ENCODE data around the gene SLC22A4.

SLC22A4 gene

GRCh38 chr5:132376694-132377641, 82.8 kb downstream of the SLC22A4 start:
- DNase-seq (ENCODE audit: low spot score), result no peak

- no peak for DNase-seq (ENCODE audit: low spot score)
Observed at GRCh38 chr5:132377738-132378137, 83.5 kb downstream of the SLC22A4 start.

GRCh38 chr5:132378580-132378979, 84.4 kb downstream of the SLC22A4 start:
- DNase-seq (ENCODE audit: low spot score), result no peak

- DNase-seq (ENCODE audit: low spot score), result no peak
Observed at GRCh38 chr5:132380047-132380446, 85.9 kb downstream of the SLC22A4 start.

GRCh38 chr5:132380741-132381140, 86.5 kb downstream of the SLC22A4 start:
- DNase-seq (ENCODE audit: low spot score), result no peak

GRCh38 chr5:132381614-132382013, 87.4 kb downstream of the SLC22A4 start:
- no peak for DNase-seq (ENCODE audit: low spot score)

- no peak for DNase-seq (ENCODE audit: low spot score)
Observed at GRCh38 chr5:132383261-132383660, 89.1 kb downstream of the SLC22A4 start.

- DNase-seq (ENCODE audit: low spot score), result no peak
Observed at GRCh38 chr5:132383984-132384383, 89.8 kb downstream of the SLC22A4 start.

- DNase-seq (ENCODE audit: low spot score), result no peak
Observed at GRCh38 chr5:132384506-132385050, 90.4 kb downstream of the SLC22A4 start.

- DNase-seq (ENCODE audit: low spot score), result peak; percentile 73
Observed at GRCh38 chr5:132385326-132386105, 91.3 kb downstream of the SLC22A4 start.

- peak; percentile 70 for DNase-seq (ENCODE audit: low spot score)
Observed at GRCh38 chr5:132386644-132387286, 92.6 kb downstream of the SLC22A4 start.

- DNase-seq (ENCODE audit: low spot score), result peak; percentile 96
Observed at GRCh38 chr5:132387640-132388117, 93.5 kb downstream of the SLC22A4 start.

GRCh38 chr5:132388244-132389050, 94.3 kb downstream of the SLC22A4 start:
- no peak for DNase-seq (ENCODE audit: low spot score)

GRCh38 chr5:132389051-132389331, 94.8 kb downstream of the SLC22A4 start:
- no peak for DNase-seq (ENCODE audit: low spot score)

- DNase-seq (ENCODE audit: low spot score), result peak; percentile 94
Observed at GRCh38 chr5:132389585-132390286, 95.5 kb downstream of the SLC22A4 start.

GRCh38 chr5:132391247-132391646, 97.1 kb downstream of the SLC22A4 start:
- DNase-seq (ENCODE audit: low spot score), result no peak

GRCh38 chr5:132391870-132392269, 97.7 kb downstream of the SLC22A4 start:
- DNase-seq (ENCODE audit: low spot score), result no peak

- DNase-seq (ENCODE audit: low spot score), result no peak
Observed at GRCh38 chr5:132392411-132392810, 98.2 kb downstream of the SLC22A4 start.

- DNase-seq (ENCODE audit: low spot score), result no peak
Observed at GRCh38 chr5:132392978-132393825, 99.0 kb downstream of the SLC22A4 start.

Data from SW480 (cell line).